CD4-positive, alpha-beta T cell treated with Interleukin-21 for 1 hour (primary cell): ENCODE data around the gene IQSEC1.

Source experiments
- DNase-seq: peaks from one replicate; pipeline ENCODE4 v3.0.0-alpha.2; 2020

Gene IQSEC1

DNA sequence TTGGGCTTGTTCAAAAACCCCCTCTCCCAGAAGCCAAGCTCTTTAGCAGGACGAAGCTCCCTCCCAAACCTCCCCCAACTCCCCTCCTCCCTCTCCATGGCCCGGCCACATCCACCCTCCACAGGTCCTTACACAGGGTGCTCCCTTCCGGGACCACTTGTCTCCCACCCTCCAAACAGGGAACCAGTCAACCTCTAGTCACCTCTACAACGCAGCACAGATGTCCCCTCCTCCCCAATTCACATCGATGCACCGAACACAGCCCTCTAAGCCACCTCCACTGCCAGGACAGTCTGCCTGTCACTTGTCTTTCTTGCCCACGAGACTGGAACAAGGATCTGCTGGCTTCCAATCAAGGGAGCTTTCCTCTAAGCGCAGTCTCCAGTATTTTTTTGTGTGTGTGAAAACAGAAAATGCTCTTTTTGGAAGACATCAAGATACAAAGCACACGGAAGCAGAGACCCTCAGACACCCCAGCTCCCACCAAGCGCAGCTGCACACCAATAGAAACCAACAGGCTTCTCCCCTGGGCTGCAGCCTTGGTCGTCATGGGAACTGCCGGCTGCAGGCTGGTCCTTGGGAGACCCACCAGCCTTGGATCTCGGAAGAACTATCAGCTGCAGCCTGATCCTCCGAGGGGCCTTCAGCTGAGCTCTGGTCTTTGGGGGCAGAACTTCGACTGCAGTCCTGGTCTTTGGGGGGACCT lies 26.5 kb downstream of the IQSEC1 start:
- no peak for DNase-seq

DNA sequence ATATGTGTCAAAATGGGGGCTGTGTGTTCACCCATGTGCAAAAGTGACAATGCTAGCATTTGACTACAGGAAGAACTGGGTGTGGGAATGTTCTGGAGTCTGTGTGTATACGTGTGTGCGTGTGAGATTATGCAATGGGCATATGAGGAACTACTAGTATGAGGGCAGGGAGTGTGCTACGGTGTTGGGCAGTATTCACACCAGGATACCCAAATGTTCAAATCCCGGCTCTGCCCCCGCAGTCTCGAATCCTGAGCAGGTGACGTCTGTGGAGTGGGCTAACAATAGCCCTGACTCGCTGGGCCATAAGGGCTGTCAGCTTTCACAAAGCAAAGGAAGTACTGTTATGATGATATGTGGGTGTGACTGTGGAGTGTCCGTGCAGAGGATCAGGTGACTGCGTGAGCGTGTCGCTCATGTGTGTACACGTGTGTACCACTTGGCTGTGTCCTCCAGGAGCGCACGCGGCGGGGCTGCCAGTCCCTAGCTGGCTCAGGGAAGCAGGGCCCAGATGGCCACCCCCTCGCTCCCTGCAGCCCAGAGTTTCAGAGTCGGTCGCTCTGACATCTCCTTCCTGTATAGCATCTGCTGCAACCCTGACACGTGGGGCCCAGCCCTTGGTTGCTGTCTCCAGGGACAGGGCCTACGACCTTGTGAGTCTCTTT lies 27.2 kb downstream of the IQSEC1 start:
- no peak for DNase-seq

DNA sequence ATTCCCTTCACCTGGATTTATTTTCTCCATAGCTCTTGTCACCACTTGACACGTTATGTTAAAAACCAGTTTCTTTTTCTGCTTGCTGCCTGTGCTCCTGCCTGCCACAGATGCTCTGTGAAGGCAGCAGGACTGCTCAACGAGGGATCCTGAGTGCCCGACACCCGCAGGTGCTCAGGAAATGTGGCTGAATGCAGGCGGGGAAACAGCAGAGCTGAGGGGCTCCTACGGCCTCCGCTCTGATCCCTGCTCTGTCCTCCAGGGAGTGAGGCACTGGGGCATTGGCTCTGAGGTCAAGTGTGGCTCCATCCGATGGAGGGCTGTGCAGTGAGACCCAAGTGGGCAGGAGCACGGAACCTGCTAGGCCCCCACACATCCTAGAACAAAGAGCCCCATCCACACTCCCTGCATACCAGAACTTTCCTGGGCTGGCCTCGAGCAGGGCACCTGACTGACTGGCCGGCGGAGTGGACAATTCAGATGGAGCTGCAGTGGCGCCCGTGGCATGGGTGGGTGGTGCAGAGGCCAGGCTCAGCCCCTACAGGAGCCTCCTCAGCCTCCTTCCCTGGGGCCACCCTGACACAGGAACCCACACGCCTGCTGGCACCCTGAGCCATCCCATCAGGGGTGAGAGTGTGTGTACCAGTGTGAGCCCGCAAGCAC lies 27.9 kb downstream of the IQSEC1 start:
- no peak for DNase-seq

DNA sequence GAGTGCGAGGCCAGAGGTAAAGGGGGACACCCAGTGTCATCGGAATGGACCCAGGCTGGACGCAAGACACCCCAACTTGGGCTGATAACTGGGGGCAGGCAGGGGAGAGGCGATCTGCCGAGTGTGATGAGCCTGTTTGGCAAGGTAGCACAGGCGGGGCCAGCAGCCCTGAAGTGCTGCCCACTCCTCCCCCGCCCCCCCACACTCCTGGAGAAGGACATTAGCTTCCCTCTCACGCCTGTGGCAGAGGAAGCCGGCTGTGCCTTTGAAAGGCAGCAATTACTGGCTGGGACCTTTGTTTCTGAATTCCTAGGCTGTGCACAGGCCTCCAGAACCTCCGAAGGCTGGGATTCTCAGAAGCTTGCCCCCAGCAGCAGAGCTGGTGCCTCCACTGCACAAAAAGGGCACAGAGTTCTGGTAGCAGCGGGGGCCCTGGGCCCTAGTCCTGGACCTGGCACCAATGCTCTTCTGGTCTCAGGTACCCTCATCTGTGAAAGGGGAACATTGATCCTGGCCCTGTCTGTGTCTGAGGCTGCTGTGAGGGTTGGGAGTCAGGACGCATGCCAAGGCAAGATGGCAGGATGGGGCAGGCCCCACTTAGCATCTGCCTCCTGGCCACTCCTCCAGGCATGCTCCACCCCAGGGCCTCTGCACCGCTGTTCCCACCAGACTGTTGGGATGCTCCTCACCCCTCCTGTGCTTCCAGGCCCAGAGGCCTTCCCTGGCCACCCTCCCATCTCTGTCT lies 28.6 kb downstream of the IQSEC1 start:
- DNase-seq = no peak

- DNase-seq = no peak
Observed at GRCh38 chr3:13043656-13044055, 29.6 kb downstream of the IQSEC1 start.

- DNase-seq = no peak
Observed at GRCh38 chr3:13042715-13043271, 30.4 kb downstream of the IQSEC1 start.

GRCh38 chr3:13042127-13042701 lies 31.0 kb downstream of the IQSEC1 start:
- no peak for DNase-seq

- no peak for DNase-seq
Observed at GRCh38 chr3:13041113-13041776, 32.0 kb downstream of the IQSEC1 start.

GRCh38 chr3:13040361-13041074 lies 32.7 kb downstream of the IQSEC1 start:
- peak; percentile 59 for DNase-seq

DNA sequence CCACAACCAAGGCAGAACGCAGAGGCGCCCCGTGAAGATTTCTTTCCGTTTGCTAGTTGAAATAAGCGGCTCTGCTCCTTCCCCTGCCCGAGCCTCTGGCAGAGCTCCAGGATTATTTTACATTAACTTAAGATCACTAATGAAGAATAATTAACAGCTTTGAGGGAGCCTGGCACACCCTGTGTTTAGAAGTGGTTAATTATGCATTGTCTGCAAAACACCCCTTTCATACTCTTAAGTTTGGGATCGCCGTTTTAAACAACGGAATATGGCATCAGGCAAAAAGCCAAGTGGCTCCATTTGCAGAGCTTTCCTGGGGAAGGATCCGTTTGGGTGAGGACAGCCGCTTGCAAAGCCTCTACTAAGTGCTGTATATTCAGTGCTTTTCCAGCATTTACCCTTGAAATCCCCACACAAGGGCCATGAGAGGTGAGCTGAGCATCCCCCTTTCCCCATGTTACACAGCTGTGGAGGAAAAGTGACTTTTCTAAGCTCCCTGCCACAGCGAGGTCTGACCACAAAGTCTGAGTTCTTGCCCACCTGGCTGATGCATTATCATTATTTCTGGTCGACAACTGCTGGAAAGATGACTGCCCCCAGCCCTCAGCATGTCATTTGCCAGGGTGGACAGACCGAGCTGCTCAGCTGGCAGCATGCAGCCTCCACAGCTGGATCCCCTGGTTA lies 33.9 kb downstream of the IQSEC1 start:
- no peak for DNase-seq

- no peak for DNase-seq
Observed at GRCh38 chr3:13037458-13038117, 35.6 kb downstream of the IQSEC1 start.

DNA sequence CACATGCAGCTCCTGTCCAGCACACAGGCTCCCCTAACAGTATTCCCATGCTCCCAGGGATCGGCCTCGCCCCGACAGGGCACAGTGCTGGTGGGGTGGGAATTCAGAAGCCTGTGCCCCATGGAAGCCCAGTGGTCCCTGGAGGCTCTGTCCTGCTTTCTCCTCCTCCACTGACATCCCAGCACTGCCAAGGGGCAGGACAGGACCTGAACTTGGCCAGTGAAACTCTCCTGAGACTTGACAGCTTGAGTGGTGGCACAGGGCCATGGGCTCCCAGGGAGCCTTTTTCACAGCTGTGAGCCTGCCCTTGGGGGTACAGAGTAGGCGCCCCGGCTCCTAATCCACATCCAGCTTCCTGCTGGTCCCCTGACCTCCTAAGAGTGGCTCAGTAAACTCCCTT lies 38.4 kb downstream of the IQSEC1 start:
- DNase-seq = no peak

- no peak for DNase-seq
Observed at GRCh38 chr3:13034109-13034800, 39.0 kb downstream of the IQSEC1 start.

- no peak for DNase-seq
Observed at GRCh38 chr3:13032206-13032605, 41.0 kb downstream of the IQSEC1 start.

DNA sequence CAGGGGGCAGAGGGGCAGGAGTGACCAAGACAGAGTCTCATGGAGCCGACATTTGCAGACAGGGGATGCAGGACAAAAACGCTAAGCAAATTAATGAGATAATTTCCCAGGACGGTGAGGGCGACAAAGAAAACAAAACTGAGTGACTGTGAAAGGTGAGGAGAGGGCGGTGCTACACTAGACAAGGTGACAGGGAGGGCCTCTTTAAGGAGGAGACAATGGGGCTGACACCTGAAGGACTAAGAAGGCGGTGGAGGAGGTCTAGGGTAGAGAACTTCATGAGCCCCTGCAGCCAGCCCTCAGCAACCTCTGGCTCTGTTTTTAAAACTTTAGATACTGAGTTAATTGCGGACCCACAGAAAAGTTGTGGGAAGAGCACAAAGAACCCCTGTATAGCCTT lies 41.6 kb downstream of the IQSEC1 start:
- no peak for DNase-seq

DNA sequence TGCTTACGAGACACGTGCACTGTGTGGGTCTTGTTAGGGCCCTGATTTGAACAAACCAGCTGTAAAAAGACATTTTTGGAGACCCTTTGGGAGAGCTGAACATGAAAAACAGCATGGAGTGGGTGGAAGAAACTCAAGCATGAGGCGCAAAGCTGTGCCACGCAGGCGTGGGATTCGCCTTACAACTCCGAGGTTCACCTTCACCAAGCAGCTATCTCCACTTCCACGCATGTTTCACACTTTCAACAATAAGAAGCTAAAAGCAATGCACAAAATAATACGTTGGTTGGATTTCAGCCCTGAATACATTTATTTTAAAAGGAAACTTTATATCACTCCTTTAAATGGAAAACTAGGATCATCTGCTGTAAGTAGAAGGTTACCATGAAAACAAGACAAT lies 42.5 kb downstream of the IQSEC1 start:
- no peak for DNase-seq

GRCh38 chr3:13028010-13028821 lies 45.0 kb downstream of the IQSEC1 start:
- DNase-seq = no peak

GRCh38 chr3:13027154-13027553 lies 46.1 kb downstream of the IQSEC1 start:
- no peak for DNase-seq

GRCh38 chr3:13026534-13026933 lies 46.7 kb downstream of the IQSEC1 start:
- DNase-seq = no peak
